NOMO-1 treated with dmso at 0.1 percent for 144 hours (cell line): ENCODE results near the gene NIPAL3.

Experiments
- DNase-seq: peaks from one replicate; lab custom pipeline; 2025; ENCODE audit not compliant: unreplicated experiment; lab: John Stamatoyannopoulos, UW

NIPAL3 gene

GRCh38 chr1:24390924-24391782 is 24.4 kb upstream of the NIPAL3 start:
- DNase-seq, result peak; percentile 71

DNA sequence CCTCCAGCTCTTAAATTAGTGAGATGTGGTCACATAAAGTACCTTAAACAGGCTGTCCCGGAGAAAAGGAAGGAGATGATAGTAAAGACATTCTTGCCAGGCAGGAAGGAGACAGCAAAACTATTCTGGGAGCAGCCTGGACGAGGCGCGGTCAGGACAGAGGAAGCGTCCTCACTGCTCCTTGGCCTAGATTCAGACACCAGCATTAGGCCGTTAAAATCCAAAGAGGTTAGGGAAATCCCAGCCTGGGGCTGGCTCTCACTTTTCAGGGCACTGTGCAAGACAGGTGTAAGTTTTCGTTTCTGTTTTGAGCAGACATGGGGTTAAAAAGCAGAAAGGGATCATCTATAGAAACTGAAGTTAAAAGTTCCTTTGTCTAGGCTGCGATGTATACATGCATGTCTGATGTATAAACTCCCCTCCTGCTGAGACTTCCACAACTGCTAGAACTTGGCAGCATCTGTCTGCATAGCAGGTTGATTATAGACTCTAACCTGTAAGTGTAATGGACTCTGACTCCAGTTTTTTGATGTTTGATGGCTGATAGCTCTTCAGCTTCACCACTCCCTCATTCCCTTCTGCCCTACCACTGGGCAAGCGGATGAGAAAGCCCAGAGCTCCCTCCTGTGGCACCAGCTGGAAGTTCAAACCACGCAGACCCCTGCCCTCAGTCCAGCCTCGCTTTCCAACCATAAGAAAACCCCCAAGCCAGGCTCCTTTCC is 23.6 kb upstream of the NIPAL3 start:
- peak; percentile 33 for DNase-seq

- DNase-seq, result no peak
Observed at GRCh38 chr1:24392604-24392946, 23.0 kb upstream of the NIPAL3 start.

GRCh38 chr1:24392982-24393650 is 22.5 kb upstream of the NIPAL3 start:
- peak; percentile 21 for DNase-seq

- DNase-seq, result no peak
Observed at GRCh38 chr1:24393892-24394291, 21.7 kb upstream of the NIPAL3 start.

DNA sequence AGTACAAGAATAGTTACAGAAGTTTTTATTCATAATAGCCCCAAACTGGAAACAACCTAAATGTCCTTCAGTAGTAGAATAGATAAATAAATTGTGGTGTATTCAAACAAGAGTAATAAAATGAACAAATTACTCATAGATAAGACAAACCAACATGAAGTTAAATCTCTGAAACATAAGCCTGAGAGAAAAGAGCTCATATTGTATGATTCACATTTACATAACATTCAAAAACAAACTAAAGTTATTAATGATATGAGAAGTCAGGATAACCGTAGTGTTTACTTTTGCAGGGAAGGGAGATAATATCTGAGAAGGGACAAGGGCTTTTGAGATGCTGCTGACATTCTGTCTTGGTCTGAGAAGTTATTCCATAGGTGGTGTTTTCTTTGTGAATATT is 15.5 kb upstream of the NIPAL3 start:
- DNase-seq, result no peak

DNA sequence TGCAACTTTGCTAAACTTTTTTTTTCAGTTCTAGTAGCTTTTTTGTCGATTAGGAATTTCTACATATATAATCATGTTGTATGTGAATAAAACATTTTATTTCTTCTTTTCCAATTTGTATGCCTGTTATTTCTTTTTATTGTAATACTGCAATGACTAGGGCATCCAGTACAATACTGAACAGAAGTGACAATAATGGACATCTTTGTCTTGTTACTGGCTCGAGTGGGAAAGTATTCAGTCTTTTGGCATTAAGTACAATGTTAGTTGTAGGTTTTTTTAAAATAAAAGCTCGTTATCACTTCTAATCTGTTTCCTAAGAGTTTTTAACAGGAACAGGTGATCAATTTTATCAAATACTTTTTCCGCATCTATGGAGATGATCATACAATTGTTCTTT is 11.8 kb upstream of the NIPAL3 start:
- no peak for DNase-seq

GRCh38 chr1:24406788-24407187 is 8.8 kb upstream of the NIPAL3 start:
- no peak for DNase-seq

DNA sequence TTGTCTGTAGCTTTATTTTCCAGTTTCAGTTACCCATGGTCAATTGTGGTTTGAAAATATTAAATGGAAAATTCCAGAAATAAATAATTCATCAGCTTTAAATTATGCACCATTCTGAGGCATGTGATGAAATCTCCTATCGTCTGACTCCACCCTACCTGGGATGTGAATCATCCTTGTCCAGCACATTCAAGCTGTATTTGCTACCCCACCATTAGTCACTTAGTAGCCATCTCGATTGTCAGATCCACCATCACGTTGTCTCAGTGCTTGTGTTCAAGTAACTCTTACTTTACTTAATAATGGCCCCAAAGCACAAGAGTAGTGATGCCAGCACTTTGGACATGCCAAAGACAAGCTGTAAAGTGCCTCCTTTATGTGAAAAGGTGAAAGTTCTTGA is 6.1 kb upstream of the NIPAL3 start:
- DNase-seq, result no peak

GRCh38 chr1:24410750-24411149 is 4.9 kb upstream of the NIPAL3 start:
- DNase-seq, result no peak

- no peak for DNase-seq
Observed at GRCh38 chr1:24411963-24412362, 3.6 kb upstream of the NIPAL3 start.

DNA sequence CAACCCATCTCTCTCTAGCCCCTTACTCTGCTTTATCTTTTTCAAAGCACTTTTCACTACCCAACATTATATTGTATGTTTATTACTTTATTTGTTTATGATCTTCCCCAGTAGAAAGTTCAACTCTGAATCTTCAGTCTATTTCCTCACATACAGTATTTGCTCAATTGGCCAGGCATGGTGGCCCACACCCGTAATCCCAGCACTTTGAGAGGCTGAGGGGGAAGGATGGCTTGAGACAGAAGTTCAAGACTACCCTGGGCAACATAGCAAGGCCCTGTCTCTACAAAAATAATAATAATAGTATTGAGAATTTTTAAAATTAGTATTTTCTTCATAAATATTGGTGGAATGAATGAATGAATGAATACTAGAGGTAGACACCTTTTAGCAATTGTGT is 3.2 kb upstream of the NIPAL3 start:
- DNase-seq, result no peak

DNA sequence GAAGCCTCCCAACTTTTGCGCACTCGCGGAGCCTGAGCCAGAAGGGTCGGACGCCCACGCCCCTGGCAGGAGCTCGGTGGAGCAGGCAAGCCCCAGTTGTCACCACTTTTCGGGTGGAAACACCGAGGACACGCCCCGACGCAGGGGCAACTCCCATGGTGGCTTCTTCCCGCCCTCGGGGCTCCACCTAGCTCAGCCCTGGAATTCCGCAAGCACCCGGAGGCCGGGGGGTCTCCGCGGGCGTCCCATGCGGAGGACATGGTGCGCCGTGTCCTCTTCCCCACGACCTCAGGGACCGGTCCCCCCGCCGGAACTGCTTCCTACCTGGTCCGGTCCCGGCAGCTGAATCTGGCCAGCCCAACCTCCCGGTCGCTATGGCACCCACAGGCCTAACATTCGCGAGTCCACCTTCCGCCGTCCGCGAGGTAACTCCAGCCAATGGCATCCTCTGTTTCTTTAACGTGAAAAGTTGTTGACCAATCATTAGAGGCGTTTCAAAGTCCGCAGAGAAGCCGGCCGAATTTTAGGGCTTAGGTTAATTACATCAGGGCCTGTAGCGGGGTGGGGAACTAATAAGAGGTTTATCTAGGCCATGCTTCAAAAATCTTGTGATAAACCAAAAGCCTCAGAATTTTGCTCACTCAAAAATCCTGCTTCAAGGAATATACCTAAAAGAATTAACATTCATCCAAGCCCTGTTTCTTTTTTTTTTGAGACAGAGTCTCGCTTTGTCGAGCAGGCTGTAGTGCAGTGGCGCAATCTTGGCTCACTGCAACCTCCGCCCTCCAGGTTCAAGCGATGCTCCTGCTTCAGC is 2.0 kb upstream of the NIPAL3 start, which contains the start of gene STPG1:
Gene STPG1, minus strand, starts transcription at position 433 of the 814 bp plus-strand sequence. CDS start 12,394 bp downstream, outside the sequence.
- DNase-seq, result peak; percentile 84

GRCh38 chr1:24414775-24415333 is 748 bp upstream of the NIPAL3 start:
- DNase-seq, result no peak

DNA sequence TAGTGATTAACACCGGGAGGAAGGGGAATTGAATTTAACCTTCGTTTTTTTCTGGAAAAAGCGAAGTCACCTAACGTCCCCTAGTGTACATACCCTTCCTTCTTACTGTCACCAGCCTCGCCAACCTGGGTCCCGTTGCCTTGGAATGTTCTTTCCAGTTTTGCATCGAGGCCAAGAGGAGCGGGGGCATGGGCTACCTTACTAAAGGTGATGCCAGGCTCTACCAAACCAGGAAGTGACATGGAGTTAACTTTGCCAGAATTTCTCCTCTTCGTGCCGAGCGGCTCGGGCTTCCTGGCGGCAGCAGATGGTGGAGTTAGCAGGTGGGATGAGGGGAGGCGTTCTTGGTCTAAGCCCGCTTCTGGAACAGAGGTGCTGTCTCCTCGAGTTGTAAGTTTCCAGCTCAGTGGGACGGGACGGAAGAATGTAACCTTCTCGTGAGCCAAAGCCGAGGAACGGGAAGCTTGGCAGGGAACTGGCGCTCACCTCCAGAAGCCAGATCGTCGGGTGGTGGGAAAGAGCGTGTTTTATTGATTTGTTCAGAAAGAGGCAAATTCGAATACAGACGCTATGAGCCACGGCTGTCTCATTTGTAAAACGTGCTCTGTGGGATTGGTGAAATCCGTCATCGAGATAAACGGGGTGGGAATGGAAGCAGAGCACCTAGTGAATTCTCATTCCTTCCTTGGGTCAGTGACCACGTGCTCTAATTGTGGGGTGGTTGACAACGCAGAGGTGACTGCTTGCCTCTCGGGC is 486 bp downstream of the NIPAL3 start:
- DNase-seq, result no peak

GRCh38 chr1:24416666-24417391 is 1.2 kb downstream of the NIPAL3 start:
- DNase-seq, result no peak

DNA sequence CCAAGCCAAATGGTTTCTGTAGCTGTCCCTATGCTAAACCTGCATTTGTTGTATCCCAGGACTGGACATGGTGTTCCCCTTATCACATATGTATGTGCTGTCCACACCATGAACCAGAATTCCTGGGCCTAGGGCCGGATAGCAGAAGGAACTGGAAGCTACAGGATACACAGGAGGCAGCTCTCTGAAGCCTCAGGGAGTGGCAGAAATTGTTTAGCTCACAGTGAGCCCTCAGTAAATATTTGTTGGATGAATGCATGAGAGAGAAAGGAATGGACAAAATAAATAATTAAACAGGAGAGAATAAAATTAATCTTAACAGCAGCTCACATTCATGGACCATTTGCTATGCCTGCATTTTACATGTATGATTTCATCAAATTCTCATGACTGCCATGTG is 2.1 kb downstream of the NIPAL3 start:
- no peak for DNase-seq

- DNase-seq, result peak; percentile 85
Observed at GRCh38 chr1:24418898-24419628, 3.5 kb downstream of the NIPAL3 start.

DNA sequence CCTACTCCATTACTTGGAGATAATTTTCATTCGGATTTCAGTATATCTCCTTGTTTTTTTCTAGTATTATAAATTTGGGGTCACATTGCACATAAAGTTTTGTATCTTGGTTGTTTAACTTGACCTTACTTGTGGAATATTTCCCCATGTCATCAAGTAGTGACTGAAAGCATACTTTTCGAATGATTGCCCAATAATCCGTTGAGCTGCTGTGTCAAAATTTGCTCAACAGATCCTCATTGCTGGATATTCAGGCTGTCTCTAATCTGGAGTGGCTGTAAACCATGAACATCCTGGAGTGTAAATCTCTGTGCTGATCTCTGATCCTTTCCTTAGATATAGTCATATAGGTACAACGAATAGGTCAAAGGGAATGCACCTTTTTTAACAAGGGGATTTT is 4.9 kb downstream of the NIPAL3 start:
- DNase-seq, result peak; percentile 33
